ENCODE data around the gene SDK1. TPM values are rescaled to one million over a fixed set of nuclear protein-coding genes. Genes with fewer than 3 reads are reported as not detected.
A peak's percentile ranks its signal among the peaks of the same experiment; 100 is the strongest.

Gene SDK1
- total RNA-seq, 1 experiment from 2014 or later, result 9.3 TPM

- TF ChIP-seq CREB1 (CRISPR knock-in tag; IDR thresholded peaks at IDR 0.05), result no peak
- TF ChIP-seq ESRRA (CRISPR knock-in tag; IDR thresholded peaks at IDR 0.05; ENCODE audit: borderline replicate concordance), result no peak
- TF ChIP-seq FOXP1 (CRISPR knock-in tag; IDR thresholded peaks at IDR 0.05; ENCODE audit: borderline replicate concordance), result no peak
- TF ChIP-seq ZSCAN18 (CRISPR knock-in tag; IDR thresholded peaks at IDR 0.05), result no peak
- H3K4me3 Mint-ChIP-seq, result no peak overlapping the region
- no peaks in the 10 kb centered on the region for H3K9me3 Mint-ChIP-seq
- H3K27ac Mint-ChIP-seq, result no peak overlapping the region
- POLR2A ChIA-PET, result no interaction called here
- no peaks in the 10 kb centered on the region for H3K27me3 Mint-ChIP-seq (ENCODE audit: low read depth)
- H3K4me1 Mint-ChIP-seq, result peaks cover 32% of the 10 kb centered on the region
- H3K36me3 Mint-ChIP-seq, result no peaks in the 10 kb centered on the region
- CTCF ChIA-PET, result no interaction called here
- ATAC-seq (no peak), DNase-seq (ENCODE audit: low spot score) (no peak)
Observed at GRCh38 chr7:3588341-3588740, 287.3 kb downstream of the SDK1 start.

GRCh38 chr7:3589752-3590151 lies 288.7 kb downstream of the SDK1 start:
- ATAC-seq (no peak), DNase-seq (ENCODE audit: low spot score) (no peak)
- no peak overlapping the region for H3K4me3 Mint-ChIP-seq
- ChIA-PET POLR2A (no interaction called here), CTCF (no interaction called here)
- TF ChIP-seq ZSCAN18 (CRISPR knock-in tag; IDR thresholded peaks at IDR 0.05), result no peak
- TF ChIP-seq ZNF425 (CRISPR knock-in tag; conservative IDR thresholded peaks at IDR 0.05), result no peak
- no peak for TF ChIP-seq IRF2 (CRISPR knock-in tag; IDR thresholded peaks at IDR 0.05; ENCODE audit: borderline replicate concordance, low read depth)
- TF ChIP-seq NR3C1 (CRISPR knock-in tag; conservative IDR thresholded peaks at IDR 0.05; ENCODE audit: low read depth), result no peak
- TF ChIP-seq ZNF512 (CRISPR knock-in tag; IDR thresholded peaks at IDR 0.05; ENCODE audit: borderline replicate concordance), result no peak
- TF ChIP-seq AR (CRISPR knock-in tag; IDR thresholded peaks at IDR 0.05), result no peak
- no peak for TF ChIP-seq ELF4 (CRISPR knock-in tag; IDR thresholded peaks at IDR 0.05; ENCODE audit: low read depth)
- TF ChIP-seq JUN (CRISPR knock-in tag; IDR thresholded peaks at IDR 0.05), result no peak
- no peak overlapping the region for H3K27ac Mint-ChIP-seq
- H3K27me3 Mint-ChIP-seq (ENCODE audit: low read depth), result no peaks in the 10 kb centered on the region
- peaks cover 28% of the 10 kb centered on the region for H3K4me1 Mint-ChIP-seq
- no peaks in the 10 kb centered on the region for H3K36me3 Mint-ChIP-seq
- no peaks in the 10 kb centered on the region for H3K9me3 Mint-ChIP-seq

GRCh38 chr7:3591219-3591618 lies 290.2 kb downstream of the SDK1 start:
- Mint-ChIP-seq H3K9me3 (no peaks in the 10 kb centered on the region), H3K4me3 (no peak overlapping the region), H3K36me3 (no peaks in the 10 kb centered on the region), H3K4me1 (peaks cover 28% of the 10 kb centered on the region), H3K27me3 (ENCODE audit: low read depth) (no peaks in the 10 kb centered on the region), H3K27ac (peak overlapping the region; percentile 56; the same call in 1 of the 2 replicates)
- peak; percentile 48 for ATAC-seq
- no peak for DNase-seq (ENCODE audit: low spot score)
- POLR2A ChIA-PET, result interaction anchor here (0.6 to 0.7 kb wide), 3 partner anchors 502 to 596 kb away, joined by 3 to 6 read pairs (median 4); no protein-coding TSS in a partner anchor
- CTCF ChIA-PET, result interaction anchor here (0.8 to 2.0 kb wide), 3 partner anchors 46 to 669 kb away, joined by 3 to 6 read pairs (median 3); no protein-coding TSS in a partner anchor
- TF ChIP-seq NR1H2 (CRISPR knock-in tag; IDR thresholded peaks at IDR 0.05) (no peak), SMAD4 (CRISPR knock-in tag; IDR thresholded peaks at IDR 0.05) (no peak), ZNF281 (CRISPR knock-in tag; IDR thresholded peaks at IDR 0.05) (no peak), E2F4 (CRISPR knock-in tag; IDR thresholded peaks at IDR 0.05; ENCODE audit: borderline replicate concordance, low read depth) (no peak), NFE2L1 (CRISPR knock-in tag; IDR thresholded peaks at IDR 0.05) (no peak), MXD4 (CRISPR knock-in tag; IDR thresholded peaks at IDR 0.05; ENCODE audit: borderline replicate concordance) (no peak)

All from WTC11 (cell line).